HG03575 (cell line): ENCODE results near the gene FNDC10.
A peak's percentile ranks its signal among the peaks of the same experiment; 100 is the strongest.
"Not testable (repeated sequence)": the region's sequence is repeated elsewhere in the genome, so short reads cannot be mapped to it uniquely, and the experiment has no call there.

Experiments used
- ATAC-seq: cut with Tn5 transposase; IDR thresholded peaks from one replicate; pipeline ENCODE4 v1.9.1; 2021; ENCODE audit not compliant: unreplicated experiment, insufficient number of reproducible peaks, low FRiP score; ENCODE audit errors: extremely low read depth

FNDC10 gene

DNA sequence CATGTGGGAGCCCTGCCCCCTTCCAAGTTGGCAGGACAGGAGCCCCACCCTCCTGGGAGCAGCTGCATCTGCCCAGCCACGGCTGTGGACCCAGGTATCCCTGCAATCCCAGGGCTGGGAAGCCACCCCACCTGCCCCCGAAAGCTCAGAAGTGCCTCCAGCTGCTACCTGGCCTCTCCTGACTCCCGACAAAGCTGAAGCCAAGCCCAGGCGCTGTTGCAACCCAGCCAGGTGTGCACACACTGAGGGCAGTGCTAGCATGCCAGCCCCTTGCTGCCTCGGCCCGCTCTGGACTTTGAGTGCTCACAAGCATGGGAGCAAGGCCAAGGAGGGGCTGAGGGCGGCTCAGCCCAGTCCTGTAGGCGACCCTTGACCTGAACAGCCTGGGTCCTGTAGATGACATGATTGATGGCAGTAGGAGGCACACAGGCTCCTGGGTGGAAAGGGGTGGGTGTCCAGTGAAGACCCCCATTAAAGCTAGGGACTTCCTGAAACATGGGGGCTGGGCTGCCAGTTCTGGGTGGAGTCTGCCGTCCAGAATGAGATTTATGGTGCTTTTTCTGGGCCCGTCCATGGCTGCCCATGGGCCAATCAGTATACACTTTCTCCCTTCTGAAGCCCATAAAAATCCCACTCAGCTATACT, 22.4 kb downstream of the FNDC10 start:
- no peak for ATAC-seq

GRCh38 chr1:1574721-1575537, 25.0 kb downstream of the FNDC10 start, which contains the start of gene SSU72:
SSU72 (minus strand) TSS chr1:1574863; CDS start chr1:1574557, 306 bp downstream.
- ATAC-seq: peak; percentile 37

GRCh38 chr1:1573843-1574720, 25.9 kb downstream of the FNDC10 start:
- peak; percentile 12 for ATAC-seq

GRCh38 chr1:1569341-1569740, 30.6 kb downstream of the FNDC10 start:
- no peak for ATAC-seq

GRCh38 chr1:1567891-1568291, 32.0 kb downstream of the FNDC10 start:
- ATAC-seq: no peak

GRCh38 chr1:1567152-1567875, 32.6 kb downstream of the FNDC10 start:
- no peak for ATAC-seq

- no peak for ATAC-seq
These were observed 34.6 kb downstream of the FNDC10 start for GRCh38 chr1:1565340-1565739.

- no peak for ATAC-seq
These were observed 35.7 kb downstream of the FNDC10 start for GRCh38 chr1:1564268-1564667.

- ATAC-seq: no peak
These were observed 36.2 kb downstream of the FNDC10 start for GRCh38 chr1:1563688-1564087.

- no peak for ATAC-seq
These were observed 37.3 kb downstream of the FNDC10 start for GRCh38 chr1:1562556-1563195.

- no peak for ATAC-seq
These were observed 38.0 kb downstream of the FNDC10 start for GRCh38 chr1:1561801-1562470.

GRCh38 chr1:1560178-1560577, 39.8 kb downstream of the FNDC10 start:
- ATAC-seq: no peak

- ATAC-seq: no peak
These were observed 40.9 kb downstream of the FNDC10 start for GRCh38 chr1:1559066-1559465.

GRCh38 chr1:1558591-1558990, 41.3 kb downstream of the FNDC10 start:
- no peak for ATAC-seq

DNA sequence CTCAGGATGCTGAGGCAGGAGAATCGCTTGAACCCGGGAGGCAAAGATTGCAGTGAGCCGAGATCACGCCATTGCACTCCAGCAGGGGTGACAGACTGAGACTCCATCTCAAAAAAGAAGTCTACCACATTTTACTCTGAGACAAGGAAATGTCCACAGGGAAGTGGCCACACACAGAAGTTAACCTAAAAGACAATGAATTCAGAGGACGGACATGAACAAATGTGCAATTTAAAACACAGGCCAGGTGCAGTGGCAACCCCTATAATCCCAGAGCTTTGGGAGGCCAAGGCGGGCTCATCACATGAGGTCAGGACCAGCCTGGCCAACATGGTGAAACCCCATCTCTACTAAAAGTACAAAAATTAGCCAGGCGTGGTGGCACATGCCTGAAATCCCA, 42.2 kb downstream of the FNDC10 start:
- ATAC-seq: not testable (repeated sequence)

DNA sequence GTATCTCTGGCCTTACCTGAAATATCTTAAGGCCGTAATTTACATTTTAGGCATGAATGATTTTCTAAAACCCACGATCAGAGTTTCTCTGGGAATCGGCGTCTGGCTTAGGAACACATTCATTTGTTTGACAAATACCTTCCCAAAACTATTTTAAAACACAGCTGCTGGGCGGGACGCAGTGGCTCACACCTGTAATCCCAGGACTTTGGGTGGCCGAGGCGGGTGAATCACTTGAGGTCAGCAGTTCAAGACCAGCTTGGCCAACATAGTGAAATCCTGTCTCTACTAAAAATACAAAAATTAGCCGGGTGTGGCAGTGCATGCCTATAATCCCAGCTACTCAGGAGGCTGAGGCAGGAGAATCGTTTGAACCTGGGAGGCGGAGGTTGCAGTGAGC, 43.0 kb downstream of the FNDC10 start:
- ATAC-seq: not testable (repeated sequence)

GRCh38 chr1:1556505-1556904, 43.4 kb downstream of the FNDC10 start:
- no peak for ATAC-seq
